ENCODE measurements around the gene MYT1.

MYT1 gene

GRCh38 chr20:64255361-64256281 lies 91.4 kb downstream of the MYT1 start, which contains the start of gene PCMTD2:
Gene PCMTD2, plus strand, starts transcription at chr20:64255748. Its CDS starts 4,218 bp downstream, at chr20:64259966.
- FAIRE-seq (no peak), DNase-seq (ENCODE audit: insufficient read length, low spot score) (peak; percentile 97)
- TF ChIP-seq CTCF (IDR thresholded peaks at IDR 0.05; ENCODE audit: insufficient read depth, missing control alignments): no peak

- no peak for DNase-seq (ENCODE audit: insufficient read length, low spot score)
- TF ChIP-seq CTCF (IDR thresholded peaks at IDR 0.05; ENCODE audit: insufficient read depth, missing control alignments): no peak
- FAIRE-seq: no peak
Observed at GRCh38 chr20:64256282-64256935, 92.2 kb downstream of the MYT1 start.

GRCh38 chr20:64257107-64257757 lies 93.0 kb downstream of the MYT1 start:
- TF ChIP-seq CTCF (IDR thresholded peaks at IDR 0.05; ENCODE audit: insufficient read depth, missing control alignments): no peak
- no peak for DNase-seq (ENCODE audit: insufficient read length, low spot score)
- no peak for FAIRE-seq

- no peak for TF ChIP-seq CTCF (IDR thresholded peaks at IDR 0.05; ENCODE audit: insufficient read depth, missing control alignments)
- DNase-seq (ENCODE audit: insufficient read length, low spot score) (peak; percentile 67), FAIRE-seq (no peak)
Observed at GRCh38 chr20:64258071-64258823, 94.0 kb downstream of the MYT1 start.

GRCh38 chr20:64260239-64260638 lies 96.0 kb downstream of the MYT1 start:
- TF ChIP-seq CTCF (IDR thresholded peaks at IDR 0.05; ENCODE audit: insufficient read depth, missing control alignments): no peak
- DNase-seq (ENCODE audit: insufficient read length, low spot score) (no peak), FAIRE-seq (no peak)

GRCh38 chr20:64261138-64261537 lies 96.9 kb downstream of the MYT1 start:
- TF ChIP-seq CTCF (IDR thresholded peaks at IDR 0.05; ENCODE audit: insufficient read depth, missing control alignments): no peak
- DNase-seq (ENCODE audit: insufficient read length, low spot score): no peak
- no peak for FAIRE-seq
